Esophagus muscularis mucosa (tissue), 3 donors: ENCODE data around the gene C16orf54.

Experiments used
- CTCF ChIP-seq, 3 experiments: fragments of 200-600 bp in 2 of 3; fragments of 450-650 bp in 1 of 3; sonication (generic) in 2 of 3; IDR thresholded peaks; one replicate each; pipeline ENCODE4 v1.5.1; 2017 to 2019; ENCODE audit warnings: antibody characterized with exemption in 3 of 3, mild to moderate bottlenecking in 2 of 3, moderate library complexity in 1 of 3
- POLR2A ChIP-seq: fragments of 450-650 bp; IDR thresholded peaks from one replicate; pipeline ENCODE4 v1.6.1; 2017; ENCODE audit warnings: antibody characterized with exemption, moderate library complexity, mild to moderate bottlenecking, low read depth
- POLR2AphosphoS5 ChIP-seq, 2 donors: sonication (generic); formaldehyde crosslinking; IDR thresholded peaks; one replicate each; pipeline ENCODE4 v1.6.1; 2017; ENCODE audit warnings: antibody characterized with exemption in 2 of 2

GRCh38 chr16:29763326-29763725 is 17.5 kb upstream of the C16orf54 start:
- TF ChIP-seq POLR2A (no peak), CTCF (IDR thresholded peaks at IDR 0.05) (no peak), POLR2AphosphoS5 (IDR thresholded peaks at IDR 0.05) (no peak)
